HepG2 (cell line): ENCODE data around the gene DDAH1. TPM values are rescaled to one million over a fixed set of nuclear protein-coding genes. Genes with fewer than 3 reads are reported as not detected.

Source experiments
- ATAC-seq: fragments of 200-7000 bp; cut with Tn5 transposase; 3 replicates; pipeline ENCODE4 v1.9.1; 2020; ENCODE audit warnings: mild to moderate bottlenecking, moderate library complexity
- BruUV-seq: library from RNA; stranded (reverse); fragments of 400-500 nt; replicated peaks from 2 replicates; lab custom pipeline; 2021; lab: Mats Ljungman, UMichigan
- CTCF ChIA-PET: fragments of 300-600 bp; formaldehyde crosslinking; extraction: SDS; loops from one replicate; lab custom pipeline; 2021; ENCODE audit warnings: low total read pairs, inconsistent platforms, low intra/inter-chr PET ratio; lab: Yijun Ruan, JAX
- POLR2A ChIA-PET: fragments of 350-600 bp; sonication (Branson Sonifier 250); formaldehyde crosslinking; loops from one replicate; lab custom pipeline; 2020; ENCODE audit warnings: antibody characterized with exemption, inconsistent platforms; lab: Yijun Ruan, JAX
- DNase-seq: peaks from one replicate; pipeline ENCODE4 v3.0.0-alpha.2; 2015; ENCODE audit warnings: low spot score
- FAIRE-seq: peaks from 3 replicates; lab custom pipeline; 2011; peaks lifted over from hg19 to GRCh38; lab: Jason Lieb, UNC
- H2AFZ ChIP-seq: one replicate; pipeline ENCODE4 v1.6.1; 2011; ENCODE audit warnings: low read length, inconsistent platforms
- H3K27ac ChIP-seq: fragments of 300-600 bp; 3 replicates; pipeline ENCODE4 v1.8.0; 2011; ENCODE audit warnings: mixed run types, mild to moderate bottlenecking, mixed read lengths, low read length, inconsistent platforms; ENCODE audit not compliant: insufficient read depth; ENCODE audit errors: extremely low read length
- H3K27me3 ChIP-seq, 2 experiments: fragments of 200-600 bp in 1 of 2; 2 replicates in 1 of 2; 3 replicates in 1 of 2; pipeline versions ENCODE4 v1.6.0 to v1.8.0; 2011; ENCODE audit warnings: low read length in 2 of 2, mild to moderate bottlenecking in 2 of 2, moderate library complexity in 2 of 2, inconsistent platforms in 1 of 2; ENCODE audit not compliant: insufficient read depth in 2 of 2, control insufficient read depth in 1 of 2
- H3K36me3 ChIP-seq, 2 experiments: fragments of 200-600 bp in 1 of 2; replicated peaks in 1 of 2; 2 replicates in 1 of 2; 3 replicates in 1 of 2; pipeline versions ENCODE4 v1.5.1 to v1.8.0; 2011; ENCODE audit warnings: low read length in 2 of 2, inconsistent platforms in 1 of 2; ENCODE audit not compliant: insufficient read depth in 2 of 2, control insufficient read depth in 1 of 2
- H3K4me1 ChIP-seq: 2 replicates; pipeline ENCODE4 v1.5.1; 2012; ENCODE audit warnings: low read length, inconsistent platforms; ENCODE audit not compliant: insufficient read depth
- H3K4me2 ChIP-seq: 2 replicates; pipeline ENCODE4 v1.6.0; 2011; ENCODE audit warnings: low read depth, low read length, inconsistent platforms
- H3K4me3 ChIP-seq, 3 experiments: fragments of 200-600 bp in 1 of 3; sonication (generic), shearing (Covaris generic) in 1 of 3; replicated peaks in 1 of 3; 2 replicates each; pipeline ENCODE4 v1.5.1; 2011 to 2016; ENCODE audit warnings: low read length in 3 of 3, inconsistent platforms in 2 of 3, low read depth in 2 of 3, mild to moderate bottlenecking in 2 of 3, control low read depth in 1 of 3, mixed read lengths in 1 of 3; ENCODE audit not compliant: insufficient read depth in 1 of 3
- H3K79me2 ChIP-seq: one replicate; pipeline ENCODE4 v1.6.1; 2011; ENCODE audit warnings: low read length, inconsistent platforms; ENCODE audit not compliant: insufficient read depth
- H3K9ac ChIP-seq: 2 replicates; pipeline ENCODE4 v1.6.0; 2011; ENCODE audit warnings: mild to moderate bottlenecking, low read depth, low read length, inconsistent platforms; ENCODE audit not compliant: insufficient read depth
- H3K9me3 ChIP-seq: 2 replicates; pipeline ENCODE4 v1.5.1; 2012; ENCODE audit warnings: mild to moderate bottlenecking, low read length
- H4K20me1 ChIP-seq: 2 replicates; pipeline ENCODE4 v1.6.0; 2011; ENCODE audit warnings: inconsistent platforms, mild to moderate bottlenecking, low read length, moderate library complexity; ENCODE audit not compliant: insufficient read depth
- CREM ChIP-seq, 2 experiments: sonication (generic) in 1 of 2; formaldehyde crosslinking in 1 of 2; IDR thresholded peaks; 2 replicates each; pipeline versions ENCODE4 v1.4.0 to v1.6.1; 2016 to 2020; ENCODE audit warnings: antibody characterized with exemption in 1 of 2, mild to moderate bottlenecking in 1 of 2, missing genetic modification reagents in 1 of 2
- CTCF ChIP-seq: sonication (generic); formaldehyde crosslinking; IDR thresholded peaks from 2 replicates; pipeline ENCODE4 v1.5.0; 2020; ENCODE audit warnings: mild to moderate bottlenecking, missing genetic modification reagents, moderate library complexity
- HINFP ChIP-seq: sonication (generic); formaldehyde crosslinking; IDR thresholded peaks from 2 replicates; pipeline ENCODE4 v1.4.0; 2020; ENCODE audit warnings: low read depth, mild to moderate bottlenecking, missing genetic modification reagents
- KAT2B ChIP-seq: fragments of 150-350 bp; IDR thresholded peaks from 2 replicates; pipeline ENCODE4 v1.6.1; 2014; ENCODE audit warnings: low read depth, low read length, borderline replicate concordance
- MAFF ChIP-seq: IDR thresholded peaks from 2 replicates; pipeline ENCODE4 v1.6.1; 2011; ENCODE audit warnings: low read depth, low read length, improper control_type of control experiment
- MAFK ChIP-seq, 2 experiments: IDR thresholded peaks in 1 of 2; conservative IDR thresholded peaks in 1 of 2; 2 replicates each; pipeline ENCODE4 v1.6.1; 2011; ENCODE audit warnings: improper control_type of control experiment in 2 of 2, low read length in 2 of 2
- RARG ChIP-seq: sonication (generic); formaldehyde crosslinking; IDR thresholded peaks from 2 replicates; pipeline ENCODE4 v1.4.0; 2020; ENCODE audit warnings: low read depth, mild to moderate bottlenecking, missing genetic modification reagents
- TFDP1 ChIP-seq: IDR thresholded peaks from 2 replicates; pipeline ENCODE4 v1.6.1; 2016; ENCODE audit warnings: missing compliant biosample characterization, missing genetic modification reagents, borderline replicate concordance
- THAP11 ChIP-seq: IDR thresholded peaks from 2 replicates; pipeline ENCODE4 v1.6.1; 2016; ENCODE audit warnings: missing biosample characterization, missing genetic modification reagents
- TRIM24 ChIP-seq: sonication (generic); formaldehyde crosslinking; IDR thresholded peaks from 2 replicates; pipeline ENCODE4 v1.8.0; 2022; ENCODE audit warnings: mild to moderate bottlenecking, missing genetic modification reagents
- ZBTB21 ChIP-seq: sonication (generic); formaldehyde crosslinking; IDR thresholded peaks from 2 replicates; pipeline ENCODE4 v1.4.0; 2020; ENCODE audit warnings: missing genetic modification reagents
- ZNF33B ChIP-seq: sonication (generic); formaldehyde crosslinking; IDR thresholded peaks from 2 replicates; pipeline ENCODE4 v1.5.1; 2020; ENCODE audit warnings: mild to moderate bottlenecking, missing genetic modification reagents
- ZNF564 ChIP-seq: sonication (generic); formaldehyde crosslinking; IDR thresholded peaks from 2 replicates; pipeline ENCODE4 v1.8.1; 2023; ENCODE audit warnings: mild to moderate bottlenecking, missing genetic modification reagents
- ZNF607 ChIP-seq: sonication (generic); formaldehyde crosslinking; IDR thresholded peaks from 2 replicates; pipeline ENCODE4 v1.5.1; 2020; ENCODE audit warnings: missing genetic modification reagents, mild to moderate bottlenecking, borderline replicate concordance
- ZNF773 ChIP-seq: sonication (generic); formaldehyde crosslinking; IDR thresholded peaks from 2 replicates; pipeline ENCODE4 v1.4.0; 2020; ENCODE audit warnings: missing genetic modification reagents, borderline replicate concordance
- ZSCAN25 ChIP-seq: sonication (generic); formaldehyde crosslinking; IDR thresholded peaks from 2 replicates; pipeline ENCODE4 v1.8.0; 2022; ENCODE audit warnings: mild to moderate bottlenecking, missing genetic modification reagents
- WGBS: methylation state at CpG from one replicate; pipeline ENCODE4 v1.1.6; 2017; ENCODE audit warnings: low lambda C conversion rate; 5-methylcytosine and 5-hydroxymethylcytosine counted together
- in situ Hi-C: cut with HindIII; loops from 2 replicates; pipeline ENCODE4 v1.10.0; 2017; ENCODE audit warnings: low pct_unique_long_range_greater_than_20kb; ENCODE audit not compliant: extremely low pct_ligation_motif_present
- intact Hi-C: fragments of 100-400 bp; cut with micrococcal nuclease; formaldehyde crosslinking; loops from one replicate; pipeline ENCODE4 v1.10.0; 2022; ENCODE audit not compliant: unreplicated experiment
- polyA plus RNA-seq, 8 experiments: library from polyadenylated mRNA; depleted of rRNA in 3 of 8; stranded (reverse) in 7 of 8; unstranded in 1 of 8; fragments of >200 nt; fragmentation: Illumina TruSeq in 4 of 8; extraction: Trizol in 4 of 8; gene quantifications; 2 replicates each; pipeline versions ENCODE4 v1.2.1 to v1.2.3, GENCODE V29; 2011 to 2016; ENCODE audit warnings: low read depth in 4 of 8, missing spikeins in 1 of 8, mixed read lengths in 1 of 8; ENCODE audit not compliant: insufficient read depth in 1 of 8
- total RNA-seq, 5 experiments: library from RNA; depleted of rRNA; stranded (reverse); fragments of >200 nt; fragmentation: Illumina TruSeq; extraction: Trizol; gene quantifications; 2 replicates each; pipeline ENCODE4 v1.2.3, GENCODE V29; 2016; ENCODE audit warnings: low read depth in 1 of 5

Gene DDAH1
- total and polyA plus RNA-seq, 2 of the 13 experiments (the other 11 are each of a cell fraction or from before 2014, with no cell fraction given): 39.7 to 64.4 TPM

GRCh38 chr1:85363521-85363920 is 101.4 kb downstream of the DDAH1 start:
- no peak for DNase-seq
- in situ Hi-C loops: no loop called here
- Histone ChIP-seq H3K27ac (no peak overlapping the region), H3K9ac (no peak overlapping the region), H3K9me3 (no peaks in the 10 kb centered on the region), H4K20me1 (no peaks in the 10 kb centered on the region), H3K4me1 (peaks cover 15% of the 10 kb centered on the region; the same call in 1 of the 2 replicates), H3K4me3 (no peak overlapping the region), H3K79me2 (peaks cover 13% of the 10 kb centered on the region), H3K4me2 (no peak overlapping the region), H2AFZ (no peak overlapping the region), H3K27me3 (no peaks in the 10 kb centered on the region), H3K36me3 (no peaks in the 10 kb centered on the region)
- intact Hi-C loops: no loop called here
- FAIRE-seq: no peak
- no TSS peak for BruUV-seq
- TF ChIP-seq MAFF (peak; percentile 82), ZBTB21 (CRISPR knock-in tag) (no peak), ZNF773 (no peak), RARG (CRISPR knock-in tag) (no peak), MAFK (conservative IDR thresholded peaks at IDR 0.05 in 1 of 2, IDR thresholded peaks at IDR 0.05 in 1 of 2; ENCODE audit: low read length in 2 of 2) (peak; percentile 79 to 87), HINFP (CRISPR knock-in tag) (no peak), ZNF564 (CRISPR knock-in tag) (no peak), TRIM24 (CRISPR knock-in tag) (no peak)
- ChIA-PET POLR2A (no interaction called here), CTCF (no interaction called here)
- no peak for ATAC-seq

GRCh38 chr1:85363092-85363491 is 101.9 kb downstream of the DDAH1 start:
- no TSS peak for BruUV-seq
- Histone ChIP-seq H3K4me3 (no peak overlapping the region), H4K20me1 (no peaks in the 10 kb centered on the region), H2AFZ (no peak overlapping the region), H3K27ac (no peak overlapping the region), H3K36me3 (no peaks in the 10 kb centered on the region), H3K79me2 (peaks cover 13% of the 10 kb centered on the region), H3K4me2 (no peak overlapping the region), H3K9me3 (no peaks in the 10 kb centered on the region), H3K27me3 (no peaks in the 10 kb centered on the region), H3K9ac (no peak overlapping the region), H3K4me1 (peaks cover 15% of the 10 kb centered on the region; the same call in 1 of the 2 replicates)
- no peak for FAIRE-seq
- in situ Hi-C loops: no loop called here
- WGBS: 97% methylated on average over 1 of the region's 1 CpG
- intact Hi-C loops: no loop called here
- ATAC-seq: no peak
- ChIA-PET CTCF (no interaction called here), POLR2A (no interaction called here)
- DNase-seq: no peak
- TF ChIP-seq CREM (IDR thresholded peaks at IDR 0.05) (no peak), CREM (CRISPR knock-in tag; IDR thresholded peaks at IDR 0.05) (no peak), TFDP1 (no peak), ZNF33B (CRISPR knock-in tag) (no peak), ZSCAN25 (CRISPR knock-in tag) (no peak), CTCF (no peak), KAT2B (no peak), ZNF607 (CRISPR knock-in tag) (no peak), THAP11 (CRISPR knock-in tag) (no peak)
